Cardiac septum (tissue), 1 donor: Measurements from ENCODE around the gene LRRC23. TPM values are rescaled to one million over a fixed set of nuclear protein-coding genes. Genes with fewer than 3 reads are reported as not detected.
"Not testable (repeated sequence)": the region's sequence is repeated elsewhere in the genome, so short reads cannot be mapped to it uniquely, and the experiment has no call there.

Experiments used
- DNase-seq: peaks from one replicate; pipeline ENCODE4 v3.0.0-alpha.2; 2020; ENCODE audit warnings: low spot score
- intact Hi-C: fragments of 100-400 bp; cut with DNase I; formaldehyde crosslinking; loops from one replicate; pipeline ENCODE4 v1.14.0; 2022
- total RNA-seq: library from RNA; stranded (reverse); fragmentation: NEBNext Ultra II Directional; extraction: Animal tissue kit (Norgen Biotek cat#: 25700); gene quantifications from one replicate; pipeline ENCODE4 v1.2.1, GENCODE V29; 2021
- donor health status: DM: no; HTN: no; CAD: no.

Gene LRRC23
- total RNA-seq, 1 donor from 2014 or later: 13.3 TPM

GRCh38 chr12:6871052-6871957 is 33.3 kb upstream of the LRRC23 start:
- intact Hi-C loops: no loop called here
- no peak for DNase-seq

- intact Hi-C loops: loop anchor here (2.0 kb wide), 1 partner anchor 32 kb away; the partner anchor contains the start of gene LRRC23
- peak; percentile 94 for DNase-seq
Measured at GRCh38 chr12:6872073-6873048, 32.3 kb upstream of the LRRC23 start.

DNA sequence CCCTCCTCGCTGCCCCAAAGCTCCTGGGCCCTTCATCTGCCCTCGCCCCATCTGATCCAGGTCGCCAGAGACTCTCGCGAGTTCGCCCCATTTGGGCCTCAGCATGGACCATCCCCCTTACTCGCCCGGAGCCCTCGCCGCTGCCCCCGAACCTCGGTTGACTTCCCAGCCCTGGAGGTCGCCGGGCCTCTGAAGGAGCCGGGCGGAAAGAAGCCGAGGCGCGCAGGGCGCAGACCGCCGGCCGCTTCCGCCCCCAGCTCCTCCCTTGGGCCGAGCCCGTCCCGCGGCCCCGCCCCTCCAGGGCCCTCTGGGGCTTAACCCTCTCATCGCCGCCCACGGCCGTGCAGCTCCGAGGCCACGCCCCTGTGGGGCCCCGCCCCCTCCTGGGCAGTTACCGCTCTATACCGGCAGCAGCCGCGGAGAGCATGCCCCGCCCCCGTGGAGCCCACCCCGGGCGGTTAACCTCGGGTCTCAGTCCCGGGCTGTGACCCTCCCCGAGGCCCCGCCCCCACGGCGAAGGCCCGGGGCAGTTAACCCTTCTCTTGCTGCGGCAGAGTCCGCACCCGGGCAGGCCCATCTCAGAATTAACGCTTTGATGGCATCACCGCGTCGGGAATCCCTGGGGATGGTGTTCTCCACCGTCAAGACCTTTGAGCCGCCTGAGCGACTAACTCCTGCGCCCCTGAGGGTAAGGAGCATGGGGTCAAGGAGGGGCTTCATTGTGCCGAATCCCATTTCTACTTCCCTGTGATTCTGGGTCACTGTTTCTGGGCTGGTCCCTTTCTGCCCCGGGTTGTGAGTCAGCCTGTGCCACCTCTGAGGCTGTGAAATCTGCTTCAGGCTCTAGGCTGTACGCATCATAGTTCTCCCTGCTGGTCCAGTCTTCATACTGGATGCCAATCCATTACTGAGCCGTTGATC is 31.3 kb upstream of the LRRC23 start, which contains the start of gene SPSB2:
SPSB2 (minus strand) TSS at position 210 of the 921 bp plus-strand sequence. CDS start 402 bp downstream, outside the sequence.
- DNase-seq: peak; percentile 98
- intact Hi-C loops: loop anchor here (2.0 kb wide), 1 partner anchor 31 kb away; the partner anchor contains the start of gene LRRC23

DNA sequence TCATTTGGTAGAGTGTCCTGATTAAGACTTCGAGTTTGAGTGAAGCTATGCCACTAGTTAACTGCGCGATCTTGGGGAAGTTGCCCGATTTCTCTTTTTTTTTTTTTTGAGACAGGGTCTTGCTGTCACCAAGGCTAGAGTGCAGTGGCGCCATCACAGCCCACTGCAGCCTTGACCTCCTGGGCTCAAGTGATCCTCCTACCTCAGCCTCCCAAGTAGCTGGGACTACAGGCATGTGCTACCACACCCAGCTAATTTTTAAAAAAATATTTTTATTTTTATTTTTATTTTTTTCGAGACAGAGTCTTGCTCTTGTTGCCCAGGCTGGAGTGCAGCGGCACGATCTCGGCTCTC is 30.6 kb upstream of the LRRC23 start:
- DNase-seq, intact Hi-C loops: not testable (repeated sequence)

DNA sequence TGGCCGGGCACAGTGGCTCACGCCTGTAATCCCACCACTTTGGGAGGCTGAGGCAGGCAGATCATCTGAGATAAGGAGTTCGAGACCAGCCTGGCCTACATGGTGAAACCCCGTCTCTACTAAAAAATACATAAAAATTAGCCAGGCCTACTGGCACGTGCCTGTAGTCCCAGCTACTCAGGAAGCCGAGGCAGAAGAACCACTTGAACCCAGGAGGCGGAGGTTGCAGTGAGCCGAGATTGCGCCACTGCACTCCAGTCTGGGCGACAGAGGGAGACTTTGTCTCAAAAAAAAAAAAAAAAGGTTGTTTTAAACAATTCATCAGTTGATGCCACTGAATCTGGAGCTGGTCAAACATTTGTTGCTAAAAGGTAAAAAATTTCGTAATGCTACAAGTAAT is 24.8 kb upstream of the LRRC23 start:
- DNase-seq, intact Hi-C loops: not testable (repeated sequence)

DNA sequence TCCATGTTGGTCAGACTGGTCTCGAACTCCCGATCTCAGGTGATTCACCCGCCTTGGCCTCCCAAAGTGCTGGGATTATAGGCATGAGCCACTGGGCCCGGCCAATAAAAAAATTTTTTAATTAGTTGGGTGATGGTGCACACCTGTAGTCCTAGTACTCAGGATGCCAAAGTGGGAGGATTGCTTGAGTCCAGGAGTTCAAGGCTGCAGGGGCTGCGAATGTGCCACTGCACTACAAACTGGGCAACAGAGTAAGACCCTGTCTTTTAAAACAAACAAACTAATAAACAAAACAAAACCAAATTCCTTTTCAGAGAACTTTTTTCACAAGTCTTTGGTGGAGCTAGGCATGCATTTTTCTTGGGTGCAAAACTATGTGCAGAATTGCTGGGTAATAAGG is 21.4 kb upstream of the LRRC23 start:
- intact Hi-C loops: no loop called here
- DNase-seq: no peak

DNA sequence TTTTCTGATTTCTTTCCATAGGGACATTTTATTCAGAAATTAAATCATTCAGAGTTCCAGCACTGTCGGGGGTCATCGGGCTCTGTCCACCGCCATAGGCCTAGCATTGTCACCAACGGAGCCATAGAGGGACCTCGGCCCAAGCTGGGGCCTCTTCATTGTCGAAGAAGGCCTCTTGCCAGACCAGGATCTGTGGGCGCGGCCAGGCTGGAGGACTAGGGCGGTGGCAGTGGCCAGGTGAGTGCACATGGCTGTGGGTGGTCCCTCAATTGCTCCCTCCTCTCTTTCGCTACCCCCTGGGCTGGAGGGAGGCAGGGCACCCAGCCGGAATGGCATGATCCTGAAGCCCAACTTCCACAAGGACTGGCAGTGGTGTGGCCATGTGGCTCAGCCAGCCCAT is 20.9 kb upstream of the LRRC23 start:
- intact Hi-C loops: no loop called here
- no peak for DNase-seq

GRCh38 chr12:6884539-6884938 is 20.1 kb upstream of the LRRC23 start:
- no peak for DNase-seq
- intact Hi-C loops: no loop called here

DNA sequence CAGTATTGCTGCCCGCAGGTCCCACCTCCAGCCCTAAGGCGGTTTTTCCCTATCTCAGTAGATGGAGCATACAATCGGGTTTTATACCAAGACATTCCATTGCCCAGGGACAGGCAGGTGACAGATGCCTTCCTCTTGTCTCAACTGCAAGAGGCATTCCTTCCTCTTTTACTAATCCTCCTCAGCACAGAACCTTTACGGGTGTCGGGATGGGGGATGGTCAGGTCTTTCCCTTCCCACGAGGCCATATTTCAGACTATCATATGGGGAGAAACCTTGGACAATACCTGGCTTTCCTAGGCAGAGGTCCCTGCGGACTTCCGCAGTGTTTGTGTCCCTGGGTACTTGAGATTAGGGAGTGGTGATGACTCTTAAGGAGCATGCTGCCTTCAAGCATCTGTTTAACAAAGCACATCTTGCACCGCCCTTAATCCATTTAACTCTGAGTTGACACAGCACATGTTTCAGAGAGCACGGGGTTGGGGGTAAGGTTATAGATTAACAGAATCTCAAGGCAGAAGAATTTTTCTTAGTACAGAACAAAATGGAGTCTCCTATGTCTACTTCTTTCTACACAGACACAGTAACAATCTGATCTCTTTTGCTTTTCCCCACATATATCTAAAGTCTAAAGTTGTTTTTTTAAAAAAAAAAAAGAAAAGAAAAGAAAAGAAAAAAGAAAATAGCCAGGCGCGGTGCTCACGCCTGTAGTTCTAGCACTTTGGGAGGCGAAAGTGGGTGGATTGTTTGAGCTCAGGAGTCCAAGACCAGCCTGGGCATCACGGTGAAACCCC is 18.2 kb upstream of the LRRC23 start:
- DNase-seq, intact Hi-C loops: not testable (repeated sequence)

GRCh38 chr12:6887460-6887859 is 17.2 kb upstream of the LRRC23 start:
- intact Hi-C loops: no loop called here
- DNase-seq: no peak

DNA sequence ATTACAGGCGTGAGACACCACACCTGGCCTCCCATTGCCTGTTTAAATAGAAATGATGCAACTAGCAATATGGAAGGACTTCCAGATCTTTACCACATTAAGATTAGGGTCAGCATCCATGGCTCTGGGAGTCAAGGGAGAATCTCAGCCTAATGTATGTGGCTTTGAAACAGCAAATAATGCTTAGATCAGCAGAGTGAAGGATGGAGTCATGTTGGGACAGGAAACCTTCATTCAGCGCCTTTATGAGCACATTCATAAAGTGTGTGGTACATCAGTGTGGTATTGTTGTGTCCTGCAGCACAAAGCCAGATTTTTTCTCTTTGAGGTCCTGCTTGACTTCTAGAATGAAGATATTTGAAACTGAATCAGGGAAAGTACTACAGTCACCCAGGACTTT is 16.3 kb upstream of the LRRC23 start:
- intact Hi-C loops: no loop called here
- no peak for DNase-seq

GRCh38 chr12:6888794-6889193 is 15.8 kb upstream of the LRRC23 start:
- DNase-seq, intact Hi-C loops: not testable (repeated sequence)

DNA sequence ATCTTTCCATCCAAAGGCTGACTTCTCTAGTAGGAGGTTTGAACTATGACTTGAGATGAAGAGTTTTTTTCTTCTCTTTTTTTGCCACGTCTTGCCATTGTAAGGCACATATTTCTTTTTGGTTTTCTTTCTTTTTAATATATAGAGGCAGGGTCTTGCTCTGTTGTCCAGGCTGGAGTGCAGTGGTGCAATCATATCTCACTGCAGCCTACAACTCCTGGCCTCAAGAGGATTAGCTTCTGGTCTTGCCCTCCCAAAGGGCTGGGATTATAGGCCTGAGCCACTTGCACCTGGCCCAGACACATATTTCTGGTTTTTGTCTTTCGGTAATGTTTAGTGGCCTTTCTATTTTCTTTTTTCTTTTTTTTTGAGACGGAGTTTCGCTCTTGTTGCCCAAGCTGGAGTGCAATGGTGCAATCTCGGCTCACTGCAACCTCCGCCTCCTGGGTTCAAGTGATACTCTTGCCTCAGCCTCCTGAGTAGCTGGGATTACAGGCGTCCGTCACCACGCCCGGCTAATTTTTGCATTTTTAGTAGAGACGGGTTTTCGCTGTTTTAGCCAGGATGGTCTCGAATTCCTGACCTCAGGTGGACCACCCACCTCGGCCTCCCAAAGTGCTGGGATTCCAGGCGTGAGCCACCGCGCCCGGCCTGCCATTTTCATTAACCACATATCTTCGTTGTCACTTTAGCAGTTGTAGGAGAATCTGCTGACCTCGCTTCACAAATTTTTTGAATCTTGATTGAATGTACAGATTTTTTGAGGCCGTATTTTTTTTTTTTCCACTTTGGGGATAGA is 14.6 kb upstream of the LRRC23 start:
- intact Hi-C loops, DNase-seq: not testable (repeated sequence)

- intact Hi-C loops: no loop called here
- DNase-seq: peak; percentile 99
Measured at GRCh38 chr12:6890789-6891645, 13.6 kb upstream of the LRRC23 start.

DNA sequence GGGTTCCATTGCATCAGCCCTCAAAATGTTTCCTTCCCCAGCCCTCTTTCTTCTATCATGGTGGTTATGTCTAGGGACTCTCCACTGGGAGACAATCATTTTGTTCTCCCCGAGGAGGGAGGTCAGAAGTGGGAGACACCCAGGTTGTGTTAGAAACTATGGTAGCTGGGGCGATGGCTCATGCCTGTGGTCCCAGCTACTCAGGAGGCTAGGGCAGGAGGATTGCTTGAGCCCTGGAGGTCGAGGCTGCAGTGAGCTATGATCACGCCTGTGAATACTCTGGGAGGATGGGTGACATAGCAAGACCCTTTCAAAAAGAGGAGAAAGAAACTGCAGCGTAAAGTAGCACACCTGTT is 13.0 kb upstream of the LRRC23 start:
- DNase-seq: no peak
- intact Hi-C loops: no loop called here

GRCh38 chr12:6892683-6893082 is 11.9 kb upstream of the LRRC23 start:
- intact Hi-C loops, DNase-seq: not testable (repeated sequence)

DNA sequence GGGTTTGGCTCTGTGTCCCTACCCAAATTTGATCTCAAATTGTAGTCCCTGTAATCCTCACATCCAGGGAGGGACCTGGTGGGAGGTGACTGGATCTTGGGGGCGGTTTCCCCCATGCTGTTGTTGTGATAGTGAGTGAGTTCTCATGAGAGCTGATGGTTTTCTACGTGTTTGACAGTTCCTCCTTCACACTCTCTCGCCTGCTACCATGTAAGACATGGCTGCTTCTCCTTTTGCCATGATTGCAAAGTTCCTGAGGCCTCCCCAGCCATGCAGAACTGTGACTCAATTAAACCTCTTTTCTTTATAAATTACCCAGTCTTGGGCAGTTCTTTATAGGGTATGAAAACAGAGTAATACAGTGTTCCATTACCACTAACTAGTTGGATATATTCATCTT is 10.3 kb upstream of the LRRC23 start:
- intact Hi-C loops: no loop called here
- DNase-seq: no peak
